Measurements from ENCODE around the gene CFAP73. TPM values are rescaled to one million over a fixed set of nuclear protein-coding genes. Genes with fewer than 3 reads are reported as not detected.

Gene CFAP73
- total and polyA plus RNA-seq, 7 donors, result 0.42 to 0.60 (median 0.46) TPM; not detected in 4

- H3K4me1 ChIP-seq, result peaks cover 0 to 25% (median 20%) of the 10 kb centered on the region in 4 donors
- no peak for TF ChIP-seq POLR2A (IDR thresholded peaks at IDR 0.05)
- DNase-seq, result no peak
- H3K27me3 ChIP-seq, result peaks cover 16 to 58% (median 44%) of the 10 kb centered on the region in 3 donors
- no peak overlapping the region for H3K4me3 ChIP-seq
- WGBS, 2 donors, result 93 to 94% methylated on average over 3 of the region's 3 CpGs
- H3K9me3 ChIP-seq, result no peaks in the 10 kb centered on the region
- intact Hi-C loops (cut with DNase I), result no loop called here
- H3K27ac ChIP-seq, result no peak overlapping the region
- H3K36me3 ChIP-seq, result no peaks in the 10 kb centered on the region
These were observed 2.1 kb downstream of the CFAP73 start for GRCh38 chr12:113151655-113152054.

- 19 to 25% methylated on average over 9 of the region's 9 CpGs for WGBS, 2 donors
- DNase-seq, result no peak
- no peak overlapping the region for H3K27ac ChIP-seq
- peak overlapping the region in 3 of 4 donors; percentile 25 to 38 (median 29) for H3K4me3 ChIP-seq
- peaks cover 16 to 58% (median 44%) of the 10 kb centered on the region in 3 donors for H3K27me3 ChIP-seq
- H3K9me3 ChIP-seq, result no peaks in the 10 kb centered on the region
- TF ChIP-seq POLR2AphosphoS5 (IDR thresholded peaks at IDR 0.05) (no peak), POLR2A (IDR thresholded peaks at IDR 0.05) (no peak), EP300 (IDR thresholded peaks at IDR 0.05) (no peak)
- intact Hi-C loops (cut with DNase I), result no loop called here
- H3K4me1 ChIP-seq, result peaks cover 0 to 25% (median 20%) of the 10 kb centered on the region in 4 donors
- H3K36me3 ChIP-seq, result no peaks in the 10 kb centered on the region
These were observed 2.8 kb downstream of the CFAP73 start for GRCh38 chr12:113152196-113152834.

GRCh38 chr12:113152835-113153814 is 3.6 kb downstream of the CFAP73 start:
- peaks cover 0 to 8% (median 0%) of the 10 kb centered on the region in 4 donors for H3K36me3 ChIP-seq
- no peak for TF ChIP-seq EP300 (IDR thresholded peaks at IDR 0.05)
- no peak for TF ChIP-seq POLR2AphosphoS5 (IDR thresholded peaks at IDR 0.05)
- peak in 2 of 4 experiments; percentile 18 to 30 for TF ChIP-seq CTCF (IDR thresholded peaks at IDR 0.05)
- no peak for TF ChIP-seq POLR2A (IDR thresholded peaks at IDR 0.05)
- H3K27me3 ChIP-seq, result peaks cover 16 to 60% (median 44%) of the 10 kb centered on the region in 3 donors
- intact Hi-C loops (cut with DNase I), result no loop called here
- H3K9me3 ChIP-seq, result no peaks in the 10 kb centered on the region
- WGBS, 2 donors, result 5 to 6% methylated on average over 70 of the region's 70 CpGs
- peaks cover 0 to 25% (median 20%) of the 10 kb centered on the region in 4 donors for H3K4me1 ChIP-seq
- H3K27ac ChIP-seq, result no peak overlapping the region
- peak overlapping the region in 3 of 4 donors; percentile 25 to 38 (median 29) for H3K4me3 ChIP-seq
- DNase-seq, result no peak

- H3K27ac ChIP-seq, result no peak overlapping the region
- 2 to 4% methylated on average over 51 of the region's 51 CpGs for WGBS, 2 donors
- H3K27me3 ChIP-seq, result peaks cover 16 to 63% (median 44%) of the 10 kb centered on the region in 3 donors
- H3K36me3 ChIP-seq, result peaks cover 10 to 21% (median 11%) of the 10 kb centered on the region in 4 donors
- intact Hi-C loops (cut with DNase I), result no loop called here
- peaks cover 0 to 25% (median 20%) of the 10 kb centered on the region in 4 donors for H3K4me1 ChIP-seq
- no peaks in the 10 kb centered on the region for H3K9me3 ChIP-seq
- no peak for DNase-seq
- TF ChIP-seq POLR2AphosphoS5 (IDR thresholded peaks at IDR 0.05) (no peak), EP300 (IDR thresholded peaks at IDR 0.05) (no peak), CTCF (IDR thresholded peaks at IDR 0.05) (no peak), POLR2A (IDR thresholded peaks at IDR 0.05) (no peak)
- peak overlapping the region in 1 of 4 donors; percentile 10 for H3K4me3 ChIP-seq
These were observed 4.9 kb downstream of the CFAP73 start for GRCh38 chr12:113154351-113154973.

GRCh38 chr12:113155060-113155459 is 5.5 kb downstream of the CFAP73 start:
- Histone ChIP-seq H3K4me1 (peaks cover 0 to 25% (median 17%) of the 10 kb centered on the region in 4 donors), H3K9me3 (no peaks in the 10 kb centered on the region), H3K27me3 (peaks cover 16 to 63% (median 44%) of the 10 kb centered on the region in 3 donors), H3K36me3 (peaks cover 13 to 27% (median 17%) of the 10 kb centered on the region in 4 donors), H3K27ac (no peak overlapping the region), H3K4me3 (no peak overlapping the region)
- 79 to 81% methylated on average over 12 of the region's 12 CpGs for WGBS, 2 donors
- DNase-seq, result no peak
- TF ChIP-seq POLR2A (IDR thresholded peaks at IDR 0.05), result no peak
- TF ChIP-seq POLR2AphosphoS5 (IDR thresholded peaks at IDR 0.05), result no peak
- TF ChIP-seq CTCF (IDR thresholded peaks at IDR 0.05), result no peak
- TF ChIP-seq EP300 (IDR thresholded peaks at IDR 0.05), result no peak
- intact Hi-C loops (cut with DNase I), result loop anchor here (5.0 kb wide), 1 partner anchor 108 kb away; no protein-coding TSS in a partner anchor

All from sigmoid colon (tissue), 7 donors.